Mesendoderm (in vitro differentiated cells): ENCODE results near the gene MACROD1.

Source experiments
- DNase-seq: peaks from one replicate; pipeline ENCODE4 v3.0.0; 2013
- H2AK5ac ChIP-seq: 2 replicates; pipeline ENCODE4 v1.6.1; 2013; ENCODE audit warnings: low read length, inconsistent platforms
- H2BK120ac ChIP-seq: 2 replicates; pipeline ENCODE4 v1.6.1; 2013; ENCODE audit warnings: low read depth, mild to moderate bottlenecking, low read length, moderate library complexity, mixed read lengths
- H2BK15ac ChIP-seq: replicated peaks from 2 replicates; pipeline ENCODE4 v1.6.1; 2013; ENCODE audit warnings: low read depth, mild to moderate bottlenecking, moderate library complexity
- H2BK5ac ChIP-seq: 2 replicates; pipeline ENCODE4 v1.6.1; 2013; ENCODE audit warnings: low read length, inconsistent platforms
- H3K18ac ChIP-seq: 2 replicates; pipeline ENCODE4 v1.6.1; 2013; ENCODE audit warnings: mild to moderate bottlenecking, low read length, mixed read lengths
- H3K23ac ChIP-seq: one replicate; pipeline ENCODE4 v1.6.1; 2013; ENCODE audit warnings: low read length
- H3K27ac ChIP-seq: 2 replicates; pipeline ENCODE4 v1.5.1; 2013; ENCODE audit warnings: low read depth, mild to moderate bottlenecking, inconsistent platforms, low read length, moderate library complexity
- H3K27me3 ChIP-seq: 2 replicates; pipeline ENCODE4 v1.6.1; 2013; ENCODE audit warnings: low read length, control low read depth, mild to moderate bottlenecking, inconsistent platforms; ENCODE audit not compliant: insufficient read depth, poor library complexity
- H3K36me3 ChIP-seq: 2 replicates; pipeline ENCODE4 v1.6.1; 2013; ENCODE audit warnings: low read length, inconsistent platforms; ENCODE audit not compliant: control insufficient read depth, insufficient read depth
- H3K4ac ChIP-seq: one replicate; pipeline ENCODE4 v1.6.1; 2013; ENCODE audit warnings: low read depth, mild to moderate bottlenecking, low read length, moderate library complexity
- H3K4me1 ChIP-seq: 2 replicates; pipeline ENCODE4 v1.6.1; 2013; ENCODE audit warnings: low read depth, low read length, inconsistent platforms; ENCODE audit not compliant: control insufficient read depth
- H3K4me2 ChIP-seq: 2 replicates; pipeline ENCODE4 v1.6.1; 2013; ENCODE audit warnings: low read length
- H3K4me3 ChIP-seq: 2 replicates; pipeline ENCODE4 v1.5.1; 2013; ENCODE audit warnings: mild to moderate bottlenecking, low read length
- H3K56ac ChIP-seq: one replicate; pipeline ENCODE4 v1.6.1; 2013; ENCODE audit warnings: low read length
- H3K79me1 ChIP-seq: 2 replicates; pipeline ENCODE4 v1.6.1; 2013; ENCODE audit warnings: low read length, inconsistent platforms
- H3K79me2 ChIP-seq: 2 replicates; pipeline ENCODE4 v1.6.1; 2013; ENCODE audit warnings: mild to moderate bottlenecking, low read length; ENCODE audit not compliant: control insufficient read depth, insufficient read depth
- H3K9ac ChIP-seq: 2 replicates; pipeline ENCODE4 v1.6.1; 2013; ENCODE audit warnings: low read length, inconsistent platforms
- H4K5ac ChIP-seq: one replicate; pipeline ENCODE4 v1.6.1; 2013; ENCODE audit warnings: low read length
- H4K8ac ChIP-seq: one replicate; pipeline ENCODE4 v1.6.1; 2013; ENCODE audit warnings: low read depth, mild to moderate bottlenecking, control low read depth, low read length, moderate library complexity
- WGBS: extraction: QIAGEN DNeasy Blood & Tissue Kit; methylation state at CpG from one replicate; pipeline ENCODE4 v1.1.7; 2013; ENCODE audit warnings: low lambda C conversion rate, missing lambda C conversion rate; ENCODE audit not compliant: insufficient coverage; ENCODE audit errors: extremely low coverage; 5-methylcytosine and 5-hydroxymethylcytosine counted together

Gene MACROD1

GRCh38 chr11:64073542-64073941 lies 92.4 kb downstream of the MACROD1 start:
- no peak overlapping the region for H3K4me2 ChIP-seq
- H4K8ac ChIP-seq = no peak overlapping the region
- H2AK5ac ChIP-seq = no peak overlapping the region
- H3K56ac ChIP-seq = no peak overlapping the region
- no peak overlapping the region for H2BK5ac ChIP-seq
- no peak overlapping the region for H3K4ac ChIP-seq
- H2BK120ac ChIP-seq = no peak overlapping the region
- no CpG with 5 or more reads among the region's 13 CpGs for WGBS
- H3K36me3 ChIP-seq = no peaks in the 10 kb centered on the region
- no peak overlapping the region for H4K5ac ChIP-seq
- no peak overlapping the region for H3K18ac ChIP-seq
- no peak for DNase-seq
- no peak overlapping the region for H3K23ac ChIP-seq
- H3K27ac ChIP-seq = no peak overlapping the region
- H3K79me2 ChIP-seq = no peaks in the 10 kb centered on the region
- H3K27me3 ChIP-seq = no peaks in the 10 kb centered on the region
- H3K4me3 ChIP-seq = no peak overlapping the region
- no peaks in the 10 kb centered on the region for H3K79me1 ChIP-seq
- no peaks in the 10 kb centered on the region for H3K4me1 ChIP-seq
- no peak overlapping the region for H2BK15ac ChIP-seq
- H3K9ac ChIP-seq = no peak overlapping the region

DNA sequence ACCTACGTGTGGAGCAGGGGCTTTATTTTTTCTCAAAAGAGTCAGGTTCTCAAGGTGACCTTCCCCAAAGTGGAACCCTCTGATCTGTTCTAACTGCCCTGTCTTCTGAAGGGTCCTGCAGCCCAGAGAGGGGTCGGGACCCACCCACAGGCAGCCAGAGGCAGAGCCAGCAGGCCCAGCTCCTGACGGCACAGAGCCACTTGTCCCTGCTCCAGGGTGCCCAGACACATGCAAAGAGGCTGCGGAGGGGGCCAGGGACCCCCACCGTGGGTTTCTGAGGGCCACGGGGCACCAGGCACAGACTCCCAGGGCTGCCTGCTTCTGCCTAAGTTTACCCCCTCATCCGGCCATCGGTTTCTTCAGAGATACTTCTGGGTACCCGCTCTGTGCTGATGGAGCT lies 93.0 kb downstream of the MACROD1 start:
- no peak overlapping the region for H3K9ac ChIP-seq
- H3K36me3 ChIP-seq = no peaks in the 10 kb centered on the region
- H2BK5ac ChIP-seq = no peak overlapping the region
- WGBS = no CpG with 5 or more reads among the region's 9 CpGs
- H3K79me1 ChIP-seq = no peaks in the 10 kb centered on the region
- DNase-seq = no peak
- no peak overlapping the region for H2BK120ac ChIP-seq
- no peak overlapping the region for H3K27ac ChIP-seq
- H3K4me2 ChIP-seq = no peak overlapping the region
- no peak overlapping the region for H3K4me3 ChIP-seq
- no peak overlapping the region for H3K56ac ChIP-seq
- H3K4me1 ChIP-seq = no peaks in the 10 kb centered on the region
- no peaks in the 10 kb centered on the region for H3K27me3 ChIP-seq
- no peak overlapping the region for H3K18ac ChIP-seq
- H3K79me2 ChIP-seq = no peaks in the 10 kb centered on the region
- H3K4ac ChIP-seq = no peak overlapping the region
- H2BK15ac ChIP-seq = no peak overlapping the region
- no peak overlapping the region for H3K23ac ChIP-seq
- H2AK5ac ChIP-seq = no peak overlapping the region
- H4K5ac ChIP-seq = no peak overlapping the region
- no peak overlapping the region for H4K8ac ChIP-seq

- no peaks in the 10 kb centered on the region for H3K79me1 ChIP-seq
- H3K36me3 ChIP-seq = no peaks in the 10 kb centered on the region
- H2BK120ac ChIP-seq = no peak overlapping the region
- H4K5ac ChIP-seq = no peak overlapping the region
- H3K4ac ChIP-seq = no peak overlapping the region
- no peak overlapping the region for H3K23ac ChIP-seq
- no peaks in the 10 kb centered on the region for H3K27me3 ChIP-seq
- H3K4me3 ChIP-seq = no peak overlapping the region
- H3K27ac ChIP-seq = no peak overlapping the region
- H3K4me1 ChIP-seq = peaks cover 2% of the 10 kb centered on the region
- no peak overlapping the region for H2BK15ac ChIP-seq
- H3K9ac ChIP-seq = no peak overlapping the region
- H4K8ac ChIP-seq = no peak overlapping the region
- H3K18ac ChIP-seq = no peak overlapping the region
- no peaks in the 10 kb centered on the region for H3K79me2 ChIP-seq
- H3K4me2 ChIP-seq = no peak overlapping the region
- no peak for DNase-seq
- WGBS = no CpG with 5 or more reads among the region's 8 CpGs
- H3K56ac ChIP-seq = no peak overlapping the region
- H2AK5ac ChIP-seq = no peak overlapping the region
- no peak overlapping the region for H2BK5ac ChIP-seq
Observed at GRCh38 chr11:64072403-64072802, 93.5 kb downstream of the MACROD1 start.

- Histone ChIP-seq H4K8ac (no peak overlapping the region), H3K27ac (no peak overlapping the region), H3K4me3 (no peak overlapping the region), H3K18ac (no peak overlapping the region), H3K23ac (no peak overlapping the region), H3K4ac (no peak overlapping the region), H3K27me3 (no peaks in the 10 kb centered on the region), H2BK5ac (no peak overlapping the region), H4K5ac (no peak overlapping the region), H3K4me1 (peaks cover 3% of the 10 kb centered on the region), H3K56ac (no peak overlapping the region), H3K4me2 (no peak overlapping the region), H3K79me2 (no peaks in the 10 kb centered on the region), H2BK15ac (no peak overlapping the region), H3K36me3 (no peaks in the 10 kb centered on the region), H3K9ac (no peak overlapping the region), H2BK120ac (no peak overlapping the region), H2AK5ac (no peak overlapping the region), H3K79me1 (no peaks in the 10 kb centered on the region)
- WGBS = no CpG with 5 or more reads among the region's 20 CpGs
- DNase-seq = no peak
Observed at GRCh38 chr11:64071849-64072248, 94.1 kb downstream of the MACROD1 start.

DNA sequence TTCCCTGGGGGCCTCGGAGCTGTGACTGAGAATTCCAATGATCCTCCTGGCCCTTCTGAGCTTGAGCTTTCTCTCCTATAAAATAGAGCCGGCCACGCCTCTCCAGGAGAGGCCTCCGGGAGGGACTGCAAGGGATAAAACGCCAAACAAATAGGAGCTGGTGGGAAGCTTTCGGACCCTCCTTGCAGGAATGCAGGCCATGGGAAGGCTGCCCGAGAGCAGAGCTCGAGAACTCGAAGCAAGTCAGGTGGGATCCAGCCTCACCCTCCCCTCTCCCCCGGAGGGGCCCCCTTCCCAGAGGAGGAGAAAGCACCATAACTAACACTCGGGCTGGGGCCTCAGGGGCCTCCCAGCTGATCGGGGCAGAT lies 95.6 kb downstream of the MACROD1 start:
- Histone ChIP-seq H2BK5ac (no peak overlapping the region), H3K36me3 (no peaks in the 10 kb centered on the region), H3K79me1 (no peaks in the 10 kb centered on the region), H3K4me2 (no peak overlapping the region), H3K27ac (no peak overlapping the region), H3K23ac (no peak overlapping the region), H2BK120ac (no peak overlapping the region), H2AK5ac (no peak overlapping the region), H3K9ac (no peak overlapping the region), H3K18ac (no peak overlapping the region), H3K27me3 (no peaks in the 10 kb centered on the region), H2BK15ac (no peak overlapping the region), H4K5ac (no peak overlapping the region), H3K79me2 (no peaks in the 10 kb centered on the region), H3K56ac (no peak overlapping the region), H3K4me3 (no peak overlapping the region), H4K8ac (no peak overlapping the region), H3K4me1 (peaks cover 3% of the 10 kb centered on the region), H3K4ac (no peak overlapping the region)
- peak; percentile 28 for DNase-seq
- no CpG with 5 or more reads among the region's 12 CpGs for WGBS

- H3K9ac ChIP-seq = no peak overlapping the region
- no peak overlapping the region for H2BK120ac ChIP-seq
- no peaks in the 10 kb centered on the region for H3K36me3 ChIP-seq
- peaks cover 3% of the 10 kb centered on the region for H3K4me1 ChIP-seq
- H3K18ac ChIP-seq = no peak overlapping the region
- no peak overlapping the region for H3K4me2 ChIP-seq
- H3K79me2 ChIP-seq = no peaks in the 10 kb centered on the region
- H3K4ac ChIP-seq = no peak overlapping the region
- DNase-seq = no peak
- H3K27me3 ChIP-seq = no peaks in the 10 kb centered on the region
- H3K27ac ChIP-seq = no peak overlapping the region
- no peak overlapping the region for H2BK5ac ChIP-seq
- no peak overlapping the region for H2AK5ac ChIP-seq
- no peak overlapping the region for H4K5ac ChIP-seq
- H3K79me1 ChIP-seq = no peaks in the 10 kb centered on the region
- H3K4me3 ChIP-seq = no peak overlapping the region
- WGBS = no CpG with 5 or more reads among the region's 23 CpGs
- no peak overlapping the region for H3K56ac ChIP-seq
- no peak overlapping the region for H3K23ac ChIP-seq
- H4K8ac ChIP-seq = no peak overlapping the region
- H2BK15ac ChIP-seq = no peak overlapping the region
Observed at GRCh38 chr11:64069401-64070313, 96.3 kb downstream of the MACROD1 start.
